HG03442 (cell line): Measurements from ENCODE around the gene SAMD1.

ENCODE experiments used
- ATAC-seq: cut with Tn5 transposase; IDR thresholded peaks from one replicate; pipeline ENCODE4 v1.9.1; 2021; ENCODE audit warnings: mild to moderate bottlenecking, moderate library complexity; ENCODE audit not compliant: unreplicated experiment

Gene SAMD1

GRCh38 chr19:14039181-14039580 lies 51.4 kb downstream of the SAMD1 start:
- no peak for ATAC-seq
